BE2C (cell line): ENCODE data around the gene OPRL1.

Experiments
- DNase-seq: peaks from one replicate; pipeline ENCODE4 v3.0.0-alpha.2; 2020
- H3K27me3 ChIP-seq: fragments of 250-450 bp; sonication (Bioruptor Pico); 2 replicates; pipeline ENCODE4 v1.5.1; 2020; ENCODE audit warnings: mild to moderate bottlenecking
- H3K36me3 ChIP-seq: fragments of 250-450 bp; sonication (Bioruptor Pico); 2 replicates; pipeline ENCODE4 v1.5.1; 2020; ENCODE audit warnings: mild to moderate bottlenecking
- H3K4me1 ChIP-seq: fragments of 250-450 bp; sonication (Bioruptor Pico); 2 replicates; pipeline ENCODE4 v1.5.1; 2020
- H3K4me3 ChIP-seq: 2 replicates; pipeline ENCODE4 v1.5.1; 2011; ENCODE audit warnings: low read depth, low read length
- H3K9me3 ChIP-seq: fragments of 250-450 bp; sonication (Bioruptor Pico); 2 replicates; pipeline ENCODE4 v1.5.1; 2020
- CTCF ChIP-seq: IDR thresholded peaks from 2 replicates; pipeline ENCODE4 v1.5.1; 2012; ENCODE audit warnings: mild to moderate bottlenecking, low read depth, low read length

OPRL1 gene

GRCh38 chr20:64064145-64064698 lies 15.7 kb upstream of the OPRL1 start:
- Histone ChIP-seq H3K4me1 (peaks cover 11% of the 10 kb centered on the region), H3K36me3 (no peaks in the 10 kb centered on the region), H3K27me3 (no peaks in the 10 kb centered on the region), H3K4me3 (peak overlapping the region; percentile 81), H3K9me3 (no peaks in the 10 kb centered on the region)
- TF ChIP-seq CTCF: no peak
- no peak for DNase-seq

GRCh38 chr20:64065062-64065973 lies 14.6 kb upstream of the OPRL1 start:
- Histone ChIP-seq H3K27me3 (no peaks in the 10 kb centered on the region), H3K9me3 (no peaks in the 10 kb centered on the region), H3K4me3 (no peak overlapping the region), H3K36me3 (no peaks in the 10 kb centered on the region), H3K4me1 (peaks cover 14% of the 10 kb centered on the region)
- DNase-seq: no peak
- TF ChIP-seq CTCF: no peak

- no peak for DNase-seq
- Histone ChIP-seq H3K4me1 (peaks cover 14% of the 10 kb centered on the region), H3K36me3 (no peaks in the 10 kb centered on the region), H3K4me3 (no peak overlapping the region), H3K27me3 (no peaks in the 10 kb centered on the region), H3K9me3 (no peaks in the 10 kb centered on the region)
- TF ChIP-seq CTCF: no peak
These were observed 13.9 kb upstream of the OPRL1 start for GRCh38 chr20:64065974-64066343.

- Histone ChIP-seq H3K4me3 (no peak overlapping the region), H3K9me3 (no peaks in the 10 kb centered on the region), H3K36me3 (no peaks in the 10 kb centered on the region; the same call in 1 of the 2 replicates), H3K27me3 (no peaks in the 10 kb centered on the region), H3K4me1 (peaks cover 14% of the 10 kb centered on the region)
- no peak for DNase-seq
- no peak for TF ChIP-seq CTCF
These were observed 12.8 kb upstream of the OPRL1 start for GRCh38 chr20:64067005-64067632.

GRCh38 chr20:64067733-64068307 lies 12.1 kb upstream of the OPRL1 start:
- H3K4me1 ChIP-seq: peaks cover 9% of the 10 kb centered on the region
- H3K9me3 ChIP-seq: no peaks in the 10 kb centered on the region
- no peak for DNase-seq
- H3K27me3 ChIP-seq: no peaks in the 10 kb centered on the region
- no peak for TF ChIP-seq CTCF
- no peaks in the 10 kb centered on the region; the same call in 1 of the 2 replicates for H3K36me3 ChIP-seq
- H3K4me3 ChIP-seq: no peak overlapping the region
